H1 (cell line): ENCODE measurements around the gene CCDC124. TPM values are rescaled to one million over a fixed set of nuclear protein-coding genes. Genes with fewer than 3 reads are reported as not detected.

Experiments
- BRCA1 ChIP-seq: IDR thresholded peaks from 2 replicates; pipeline ENCODE4 v1.6.1; 2012; ENCODE audit warnings: low read depth, low read length, improper control_type of control experiment
- CEBPB ChIP-seq: IDR thresholded peaks from 2 replicates; pipeline ENCODE4 v1.6.1; 2012; ENCODE audit warnings: low read depth, low read length
- KDM4A ChIP-seq: IDR thresholded peaks from one replicate; pipeline ENCODE4 v1.7.1; 2012; ENCODE audit warnings: low read depth, mild to moderate bottlenecking, moderate library complexity, low read length, inconsistent platforms; ENCODE audit not compliant: severe bottlenecking
- MAFK ChIP-seq: IDR thresholded peaks from 2 replicates; pipeline ENCODE4 v1.6.1; 2012; ENCODE audit warnings: low read depth, mild to moderate bottlenecking, improper control_type of control experiment, low read length
- NANOG ChIP-seq: IDR thresholded peaks from 2 replicates; pipeline ENCODE4 v1.6.1; 2011; ENCODE audit warnings: low read length, low read depth, mild to moderate bottlenecking, inconsistent platforms; ENCODE audit not compliant: insufficient read depth, poor library complexity, severe bottlenecking
- POLR2A ChIP-seq, 2 experiments: IDR thresholded peaks; 1 replicate in 1 of 2; 2 replicates in 1 of 2; pipeline ENCODE4 v1.6.1; 2011; ENCODE audit warnings: low read depth in 2 of 2, low read length in 2 of 2, mild to moderate bottlenecking in 2 of 2; ENCODE audit errors: control extremely low read depth in 1 of 2
- RBBP5 ChIP-seq: IDR thresholded peaks from 2 replicates; pipeline ENCODE4 v1.7.1; 2012; ENCODE audit warnings: low read depth, mild to moderate bottlenecking, inconsistent platforms, low read length, moderate library complexity, borderline replicate concordance
- SIN3A ChIP-seq, 2 experiments: IDR thresholded peaks in 1 of 2; conservative IDR thresholded peaks in 1 of 2; 2 replicates each; pipeline ENCODE4 v1.6.1; 2011 to 2012; ENCODE audit warnings: low read length in 2 of 2, improper control_type of control experiment in 1 of 2, low read depth in 1 of 2, mild to moderate bottlenecking in 1 of 2
- SIRT6 ChIP-seq: IDR thresholded peaks from one replicate; pipeline ENCODE4 v1.7.1; 2012; ENCODE audit warnings: low read length, inconsistent platforms
- TAF1 ChIP-seq: IDR thresholded peaks from 2 replicates; pipeline ENCODE4 v1.6.1; 2011; ENCODE audit warnings: mild to moderate bottlenecking, low read depth, low read length
- TBP ChIP-seq: IDR thresholded peaks from 2 replicates; pipeline ENCODE4 v1.6.1; 2011; ENCODE audit warnings: low read depth, low read length, improper control_type of control experiment
- YY1 ChIP-seq: IDR thresholded peaks from 2 replicates; pipeline ENCODE4 v1.6.1; 2011; ENCODE audit warnings: low read depth, mild to moderate bottlenecking, low read length
- polyA plus RNA-seq, 7 experiments: library from polyadenylated mRNA; depleted of rRNA in 3 of 7; stranded (reverse) in 5 of 7; unstranded in 2 of 7; fragments of >200 nt in 5 of 7; fragments of 200-250 nt in 2 of 7; gene quantifications; 1 replicate in 5 of 7; 2 replicates in 1 of 7; 4 replicates in 1 of 7; pipeline versions ENCODE4 v1.2.1 to v1.2.3, GENCODE V29; 2011 to 2013; ENCODE audit warnings: missing spikeins in 2 of 7, mixed read lengths in 2 of 7
- total RNA-seq: library from RNA; stranded (reverse); fragmentation: NEBNext Ultra II Directional; extraction: Animal tissue kit (Norgen Biotek cat#: 25700); gene quantifications from 2 replicates; pipeline ENCODE4 v1.2.1, GENCODE V29; 2021

The CCDC124 gene
- total and polyA plus RNA-seq, 2 of the 8 experiments (the other 6 are each of a cell fraction or from before 2014, with no cell fraction given) = 95.2 to 103 TPM

DNA sequence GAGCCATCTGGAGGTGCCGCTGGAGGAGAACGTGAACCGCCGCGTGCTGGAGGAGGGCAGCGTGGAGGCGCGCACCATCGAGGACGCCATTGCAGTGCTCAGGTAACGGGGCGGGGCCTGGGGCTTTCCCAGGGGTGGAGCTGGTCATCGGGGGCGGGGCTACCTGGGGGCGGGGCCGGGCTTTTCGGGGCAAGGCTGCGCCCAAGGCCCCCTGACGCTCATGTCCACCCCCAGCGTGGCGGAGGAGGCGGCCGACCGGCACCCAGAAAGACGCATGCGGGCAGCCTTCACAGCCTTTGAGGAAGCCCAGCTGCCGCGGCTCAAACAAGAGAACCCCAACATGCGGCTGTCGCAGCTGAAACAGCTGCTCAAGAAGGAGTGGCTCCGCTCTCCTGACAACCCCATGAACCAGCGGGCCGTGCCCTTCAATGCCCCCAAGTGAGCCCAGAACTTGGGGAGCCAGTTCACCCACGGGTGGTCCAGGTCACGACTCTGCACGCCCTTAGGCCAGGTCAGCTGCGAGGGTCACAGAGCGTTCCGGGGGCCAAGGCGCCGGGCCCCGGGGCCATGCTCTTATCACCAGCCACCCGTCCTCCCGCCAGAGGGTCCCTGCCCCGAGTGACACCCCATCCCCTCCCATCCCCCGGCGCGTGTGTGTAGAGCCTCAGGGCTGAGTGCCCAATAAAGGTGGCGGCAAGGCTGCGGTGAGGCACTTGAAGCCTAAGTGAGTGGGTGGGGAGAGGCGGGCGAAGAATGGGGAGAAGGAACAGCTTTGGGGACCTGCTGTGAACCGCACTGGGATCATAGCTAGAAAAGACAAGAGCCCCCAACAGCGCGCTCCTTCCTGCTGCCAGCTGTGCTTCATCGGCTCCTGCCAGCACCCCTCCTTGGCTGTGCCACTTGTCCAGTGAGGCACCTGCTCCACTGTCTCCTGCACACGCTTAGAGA, 10.7 kb downstream of the CCDC124 start (continued):
- TF ChIP-seq BRCA1 = no peak
- no peak for TF ChIP-seq NANOG
- no peak for TF ChIP-seq MAFK
- TF ChIP-seq SIRT6 = no peak
- peak; percentile 66; the same call in 1 of the 2 replicates for TF ChIP-seq YY1
- peak in 1 of 2 experiments; percentile 52; a peak in 2 of 3 replicates for TF ChIP-seq POLR2A (IDR thresholded peaks at IDR 0.05; ENCODE audit: control extremely low read depth in 1 of 2, low read depth in 2 of 2, low read length in 2 of 2)
- peak; percentile 73 for TF ChIP-seq TAF1
- TF ChIP-seq RBBP5 = no peak
- TF ChIP-seq TBP = no peak
- TF ChIP-seq SIN3A (conservative IDR thresholded peaks at IDR 0.05 in 1 of 2, IDR thresholded peaks at IDR 0.05 in 1 of 2; ENCODE audit: low read depth in 1 of 2, low read length in 2 of 2) = 0 out of 4 replicates have a peak, but pooled peaks of 1 of the 2 experiments have one; percentile 39
- TF ChIP-seq CEBPB = no peak
- no peak for TF ChIP-seq KDM4A
